ENCODE data around the gene NFIB. TPM values are rescaled to one million over a fixed set of nuclear protein-coding genes. Genes with fewer than 3 reads are reported as not detected.

NFIB gene
- total and polyA plus RNA-seq, 10 of the 15 experiments (the other 5 are each of a cell fraction or from before 2014, with no cell fraction given) = under 0.01 to 0.19 (median 0.05) TPM; not detected in 3

DNA sequence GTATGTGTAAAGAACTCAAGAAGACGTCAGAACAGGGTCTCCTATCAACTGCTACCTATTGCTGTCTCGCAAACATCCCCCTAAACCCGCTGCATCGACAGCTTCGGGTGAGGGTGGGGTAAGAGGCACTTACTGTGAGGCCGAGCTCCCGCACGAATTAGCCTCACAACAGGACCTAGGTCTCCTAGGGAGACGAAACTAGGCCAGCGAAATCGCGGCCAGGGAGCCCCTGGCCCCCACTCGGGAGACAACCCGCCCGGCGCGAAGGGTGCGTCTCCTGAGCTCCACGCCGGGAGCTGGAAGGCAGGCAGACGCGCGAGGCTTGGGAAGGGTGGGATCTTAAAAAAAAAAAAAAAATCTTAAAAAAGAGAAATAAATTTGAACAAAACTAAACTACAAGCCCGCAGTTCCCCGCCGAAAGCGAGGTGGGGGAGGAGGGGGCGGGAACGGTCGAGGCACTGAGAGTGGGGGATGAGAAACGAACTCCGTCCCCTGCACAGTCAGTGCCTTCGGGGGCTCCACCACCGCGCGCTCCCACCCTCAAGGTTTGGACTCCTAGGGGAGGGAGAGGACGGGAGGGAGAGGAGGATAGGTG lies 33.0 kb upstream of the NFIB start:
- intact Hi-C loops (cut with micrococcal nuclease; ENCODE audit: unreplicated experiment) (no loop called here), in situ Hi-C loops (cut with MboI) (no loop called here)
- Histone ChIP-seq H3K27ac (ENCODE audit: control insufficient read depth, insufficient read depth) (no peak overlapping the region), H3K4me3 (no peak overlapping the region), H2AFZ (ENCODE audit: control insufficient read depth, low read depth, low read length) (no peak overlapping the region), H4K20me1 (ENCODE audit: control insufficient read depth, insufficient read depth) (no peaks in the 10 kb centered on the region), H3K9ac (ENCODE audit: control insufficient read depth, insufficient read depth, low read length) (no peak overlapping the region), H3K4me2 (ENCODE audit: control insufficient read depth, insufficient read depth) (no peak overlapping the region), H3K4me1 (ENCODE audit: control insufficient read depth, insufficient read depth, low read length) (no peaks in the 10 kb centered on the region), H3K36me3 (ENCODE audit: control insufficient read depth in 2 of 2, insufficient read depth in 2 of 2, low read length in 1 of 2) (no peaks in the 10 kb centered on the region), H3K27me3 (replicated peaks in 1 of 2; ENCODE audit: control insufficient read depth in 2 of 2, insufficient read depth in 2 of 2, low read length in 1 of 2) (peaks cover 21 to 39% of the 10 kb centered on the region in 2 experiments), H3K9me3 (replicated peaks; ENCODE audit: control insufficient read depth, insufficient read depth, low read length) (no peaks in the 10 kb centered on the region; the same call in 2 of the 3 replicates), H3K79me2 (ENCODE audit: control insufficient read depth, insufficient read depth, low read length) (no peaks in the 10 kb centered on the region)
- DNase-seq (ENCODE audit: low read depth, low spot score) (no peak), FAIRE-seq (no peak), ATAC-seq (no peak)
- no TSS peak for BruUV-seq (replicated peaks)
- ChIA-PET SMC1A (ENCODE audit: uncharacterized antibody, unreplicated experiment) (interaction anchor here (1.4 kb wide), 1 partner anchor 9 kb away, joined by 3 read pairs; no protein-coding TSS in a partner anchor), RAD21 (ENCODE audit: unreplicated experiment) (interaction anchor here (0.6 kb wide), 2 partner anchors 29 to 148 kb away, joined by 4 read pairs; no protein-coding TSS in a partner anchor), CTCF (interaction anchor here (1.1 kb wide), 1 partner anchor 918 kb away, joined by 3 read pairs; no protein-coding TSS in a partner anchor), POLR2A (no interaction called here)
- TF ChIP-seq IRF4 (IDR thresholded peaks at IDR 0.05; ENCODE audit: low read depth, low read length) (no peak), BRCA1 (IDR thresholded peaks at IDR 0.05; ENCODE audit: low read depth, low read length) (no peak), KLF5 (IDR thresholded peaks at IDR 0.05; ENCODE audit: partially characterized antibody) (no peak), ETV6 (conservative IDR thresholded peaks at IDR 0.05 in 1 of 2, IDR thresholded peaks at IDR 0.05 in 1 of 2; ENCODE audit: borderline replicate concordance in 1 of 2, low read depth in 1 of 2) (no peak), CHD1 (IDR thresholded peaks at IDR 0.05; ENCODE audit: low read depth, low read length) (no peak), GATAD2B (conservative IDR thresholded peaks at IDR 0.05; ENCODE audit: low read depth) (no peak), NRF1 (conservative IDR thresholded peaks at IDR 0.05; ENCODE audit: low read depth, low read length) (no peak), CHD4 (IDR thresholded peaks at IDR 0.05) (no peak), YY1 (IDR thresholded peaks at IDR 0.05; ENCODE audit: low read depth, low read length) (no peak), MXI1 (IDR thresholded peaks at IDR 0.05; ENCODE audit: low read depth, low read length) (no peak), POLR2AphosphoS2 (IDR thresholded peaks at IDR 0.05; ENCODE audit: low read depth, low read length) (no peak)
- 46% methylated on average over 37 of the region's 37 CpGs for WGBS (ENCODE audit: insufficient coverage, insufficient replicate concordance, low lambda C conversion rate, missing lambda C conversion rate)

Measured in GM12878 (cell line).